HEK293T (cell line): Measurements from ENCODE around the gene CIPC.

Experiments used
- ARNT ChIP-seq: fragments of 450-650 bp; IDR thresholded peaks from 2 replicates; pipeline ENCODE4 v1.6.1; 2017; ENCODE audit warnings: mild to moderate bottlenecking
- BHLHE40 ChIP-seq: fragments of 450-650 bp; IDR thresholded peaks from 2 replicates; pipeline ENCODE4 v1.6.1; 2016; ENCODE audit warnings: mild to moderate bottlenecking, moderate library complexity, borderline replicate concordance
- ELF4 ChIP-seq: fragments of 450-650 bp; IDR thresholded peaks from 2 replicates; pipeline ENCODE4 v1.6.1; 2017; ENCODE audit warnings: antibody characterized with exemption
- FOXK2 ChIP-seq: fragments of 450-650 bp; IDR thresholded peaks from 2 replicates; pipeline ENCODE4 v1.6.1; 2016; ENCODE audit warnings: mild to moderate bottlenecking
- FOXM1 ChIP-seq: fragments of 450-650 bp; IDR thresholded peaks from 2 replicates; pipeline ENCODE4 v1.6.1; 2017; ENCODE audit warnings: mild to moderate bottlenecking, borderline replicate concordance
- L3MBTL2 ChIP-seq: fragments of 450-650 bp; conservative IDR thresholded peaks from 2 replicates; pipeline ENCODE4 v1.6.1; 2016; ENCODE audit warnings: mild to moderate bottlenecking
- LEF1 ChIP-seq: fragments of 450-650 bp; IDR thresholded peaks from 2 replicates; pipeline ENCODE4 v1.6.1; 2017; ENCODE audit warnings: mild to moderate bottlenecking, borderline replicate concordance
- NFRKB ChIP-seq: fragments of 450-650 bp; IDR thresholded peaks from 2 replicates; pipeline ENCODE4 v1.6.1; 2016; ENCODE audit warnings: mild to moderate bottlenecking, moderate library complexity
- SP1 ChIP-seq: fragments of 450-650 bp; IDR thresholded peaks from 2 replicates; pipeline ENCODE4 v1.6.1; 2017

DNA sequence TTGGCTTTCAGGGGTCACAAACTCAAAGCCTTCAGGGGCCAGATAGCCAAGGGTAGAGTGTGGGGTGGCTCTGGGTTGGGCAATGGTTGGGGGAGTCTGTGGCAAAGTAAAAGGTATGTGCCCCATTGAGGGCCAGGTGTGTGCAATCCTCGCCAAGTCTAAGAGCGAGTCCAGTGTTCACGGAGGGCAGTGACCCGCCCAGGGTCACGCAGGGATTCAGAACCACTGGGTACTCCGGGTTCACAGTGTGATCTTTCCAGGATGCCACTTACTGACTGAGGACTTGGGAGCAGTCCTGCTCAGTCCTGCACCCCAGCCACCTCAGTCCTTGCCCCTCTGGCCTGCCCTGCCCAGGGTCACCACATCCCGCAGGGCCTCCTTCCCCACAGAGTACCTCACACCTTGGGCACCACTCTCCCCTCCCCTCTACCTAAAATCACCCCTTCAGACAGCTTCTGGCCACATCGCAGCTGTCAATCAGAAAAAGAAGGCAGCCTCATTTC is 27.8 kb downstream of the CIPC start:
- TF ChIP-seq FOXK2 (no peak), SP1 (no peak), L3MBTL2 (no peak), ELF4 (no peak), FOXM1 (no peak), LEF1 (no peak), ARNT (no peak), BHLHE40 (no peak), NFRKB (no peak)
